Right cardiac atrium (tissue), 5 donors: ENCODE data around the gene TCF19. TPM values are rescaled to one million over a fixed set of nuclear protein-coding genes. Genes with fewer than 3 reads are reported as not detected.

Source experiments
- ATAC-seq, 2 donors: fragments of 200-7000 bp; cut with Tn5 transposase; one replicate each; pipeline versions ENCODE4 v1.8.0 to v1.9.1; 2020; ENCODE audit warnings: moderate library complexity in 2 of 2, mild to moderate bottlenecking in 1 of 2
- DNase-seq, 3 donors: peaks; one replicate each; pipeline ENCODE4 v3.0.0-alpha.2; 2020
- H3K27ac ChIP-seq: one replicate; pipeline ENCODE4 v1.5.1; 2013; ENCODE audit warnings: mild to moderate bottlenecking, low read length, control low read depth, moderate library complexity
- H3K27me3 ChIP-seq: one replicate; pipeline ENCODE4 v1.6.1; 2013; ENCODE audit not compliant: control insufficient read depth, insufficient read depth
- H3K4me1 ChIP-seq: one replicate; pipeline ENCODE4 v1.6.1; 2013; ENCODE audit warnings: low read length; ENCODE audit not compliant: control insufficient read depth, insufficient read depth
- H3K4me3 ChIP-seq: one replicate; pipeline ENCODE4 v1.5.1; 2013; ENCODE audit warnings: low read length, control low read depth
- H3K9me3 ChIP-seq: one replicate; pipeline ENCODE4 v1.6.1; 2013; ENCODE audit warnings: low read length; ENCODE audit not compliant: control insufficient read depth
- WGBS: extraction: QIAGEN DNeasy Blood & Tissue Kit; methylation state at CpG from one replicate; pipeline ENCODE4 v1.1.7; 2013; 5-methylcytosine and 5-hydroxymethylcytosine counted together
- intact Hi-C, 4 donors: fragments of 100-400 bp; cut with DNase I; formaldehyde crosslinking; loops; one replicate each; pipeline versions ENCODE4 v1.11.0 to v1.14.0; 2022 to 2023
- polyA plus RNA-seq: library from polyadenylated mRNA; stranded (reverse); fragments of 200-250 nt; gene quantifications from one replicate; pipeline ENCODE4 v1.2.3, GENCODE V29; 2013
- total RNA-seq, 4 donors: library from RNA; stranded (reverse); fragmentation: NEBNext Ultra II Directional; extraction: Animal tissue kit (Norgen Biotek cat#: 25700); gene quantifications; one replicate each; pipeline ENCODE4 v1.2.1, GENCODE V29; 2021
- donor health status: healthy with polysubstance abuse.
- donor health status: DM: no; HTN: yes; CAD: no.
- donor health status: DM: no; HTN: no; CAD: no.
- donor health status: DM: no; HTN: yes; CAD: no; lungs with severe emphysema.
- donor health status: DM: yes; HTN: yes; CAD: no.

TCF19 gene
- total and polyA plus RNA-seq, 5 donors, result 2.0 to 5.5 (median 3.4) TPM

DNA sequence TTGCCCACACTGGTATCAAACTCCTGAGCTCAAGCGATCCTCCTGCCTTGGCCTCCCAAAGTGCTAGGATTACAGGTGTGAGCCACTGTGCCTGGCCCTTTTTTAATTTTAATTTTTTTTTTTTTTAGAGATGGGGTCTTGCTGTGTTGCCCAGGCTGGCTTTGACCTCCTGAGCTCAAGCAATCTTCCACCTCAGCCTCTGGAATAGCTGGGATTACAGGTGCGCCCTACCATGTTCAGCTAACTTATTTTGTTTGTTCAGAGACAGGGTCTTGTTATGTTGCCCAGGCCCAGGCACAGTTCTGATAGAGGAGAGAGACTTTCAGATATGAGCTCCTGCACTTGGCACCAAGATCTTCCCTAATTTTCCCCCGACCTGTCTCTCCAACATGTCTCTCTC is 27.6 kb upstream of the TCF19 start:
- Histone ChIP-seq H3K27me3 (no peaks in the 10 kb centered on the region), H3K4me3 (no peak overlapping the region), H3K4me1 (peaks cover 8% of the 10 kb centered on the region), H3K27ac (no peak overlapping the region), H3K9me3 (no peaks in the 10 kb centered on the region)
- ATAC-seq, result no peak
- no peak for DNase-seq
- intact Hi-C loops, result loop anchor here in 1 of 4 donors (10.0 kb wide), 1 partner anchor 244 kb away; no protein-coding TSS in a partner anchor
- 93% methylated on average over 3 of the region's 3 CpGs for WGBS

DNA sequence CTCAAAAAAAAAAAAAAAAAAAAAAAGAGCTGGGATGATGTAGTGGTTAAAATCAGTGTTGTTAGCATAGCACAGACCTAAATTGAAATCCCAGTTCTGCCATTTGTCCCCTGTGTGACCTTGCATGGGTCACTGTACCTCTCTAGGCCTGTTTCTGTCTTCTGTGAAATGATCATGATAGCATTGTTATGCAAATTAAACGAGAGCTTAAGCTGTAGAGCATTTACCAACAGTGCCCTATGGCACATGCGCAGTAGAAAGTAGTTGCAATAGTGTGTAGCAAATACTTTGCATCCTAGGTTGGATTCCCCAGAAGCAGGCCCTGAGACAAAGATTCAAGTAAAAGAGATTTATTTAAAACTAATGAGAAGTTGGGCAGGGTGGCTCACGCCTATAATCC is 26.8 kb upstream of the TCF19 start:
- no peaks in the 10 kb centered on the region for H3K27me3 ChIP-seq
- H3K4me3 ChIP-seq, result no peak overlapping the region
- ATAC-seq (no peak), DNase-seq (no peak)
- no peak overlapping the region for H3K27ac ChIP-seq
- intact Hi-C loops, result loop anchor here in 1 of 4 donors (10.0 kb wide), 1 partner anchor 243 kb away; no protein-coding TSS in a partner anchor
- H3K9me3 ChIP-seq, result no peaks in the 10 kb centered on the region
- peaks cover 2% of the 10 kb centered on the region for H3K4me1 ChIP-seq
- 75% methylated on average over 3 of the region's 3 CpGs for WGBS

DNA sequence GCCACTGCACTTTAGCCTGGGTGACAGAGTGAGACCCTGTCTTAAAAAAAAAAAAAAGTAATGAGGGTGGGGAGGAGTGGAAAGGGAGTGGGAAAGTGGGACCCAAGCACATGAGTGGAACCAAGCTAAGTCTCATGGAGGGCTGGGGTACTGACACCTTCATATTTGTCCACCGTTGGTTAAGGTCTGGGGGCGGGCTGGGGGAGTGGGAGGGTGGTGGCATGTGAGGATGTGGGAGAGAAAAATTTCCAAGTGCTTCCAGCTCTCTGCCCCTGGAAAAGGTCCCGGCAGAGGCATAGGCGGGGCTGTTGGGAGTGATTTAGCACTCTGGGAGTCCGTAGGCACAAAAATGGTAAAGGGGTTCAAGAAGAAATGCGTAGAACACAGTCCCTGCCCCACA is 25.6 kb upstream of the TCF19 start:
- H3K27ac ChIP-seq, result no peak overlapping the region
- peaks cover under 1% of the 10 kb centered on the region for H3K4me1 ChIP-seq
- DNase-seq, result no peak
- 67% methylated on average over 6 of the region's 6 CpGs for WGBS
- H3K27me3 ChIP-seq, result no peaks in the 10 kb centered on the region
- ATAC-seq, result no peak
- intact Hi-C loops, result loop anchor here in 1 of 4 donors (10.0 kb wide), 1 partner anchor 242 kb away; no protein-coding TSS in a partner anchor
- no peak overlapping the region for H3K4me3 ChIP-seq
- no peaks in the 10 kb centered on the region for H3K9me3 ChIP-seq

DNA sequence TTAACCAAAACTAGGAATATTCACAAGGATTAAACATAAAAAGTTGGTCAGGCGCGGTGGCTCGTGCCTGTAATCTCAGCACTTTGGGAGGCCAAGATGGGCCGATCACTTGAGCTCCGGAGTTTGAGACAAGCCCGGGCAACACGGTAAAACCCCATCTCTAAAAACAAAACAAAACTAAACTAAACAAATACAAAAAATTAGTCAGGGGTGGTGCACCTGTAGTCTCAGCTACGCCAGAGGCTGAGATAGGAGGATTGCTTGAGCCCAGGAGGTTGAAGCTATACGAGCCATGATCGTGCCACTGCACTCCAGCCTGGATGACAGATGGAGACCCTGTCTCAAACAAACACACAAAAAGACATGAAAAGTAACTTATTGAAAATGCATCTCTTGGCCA is 22.7 kb upstream of the TCF19 start:
- intact Hi-C loops, result loop anchor here in 3 of 4 donors (2.0 to 10.0 kb wide), 4 partner anchors 57 to 239 kb away; no protein-coding TSS in a partner anchor
- ATAC-seq (no peak), DNase-seq (no peak)
- 86% methylated on average over 10 of the region's 10 CpGs for WGBS
- H3K27ac ChIP-seq, result no peak overlapping the region
- no peaks in the 10 kb centered on the region for H3K9me3 ChIP-seq
- no peak overlapping the region for H3K4me3 ChIP-seq
- H3K4me1 ChIP-seq, result peaks cover 6% of the 10 kb centered on the region
- no peaks in the 10 kb centered on the region for H3K27me3 ChIP-seq

DNA sequence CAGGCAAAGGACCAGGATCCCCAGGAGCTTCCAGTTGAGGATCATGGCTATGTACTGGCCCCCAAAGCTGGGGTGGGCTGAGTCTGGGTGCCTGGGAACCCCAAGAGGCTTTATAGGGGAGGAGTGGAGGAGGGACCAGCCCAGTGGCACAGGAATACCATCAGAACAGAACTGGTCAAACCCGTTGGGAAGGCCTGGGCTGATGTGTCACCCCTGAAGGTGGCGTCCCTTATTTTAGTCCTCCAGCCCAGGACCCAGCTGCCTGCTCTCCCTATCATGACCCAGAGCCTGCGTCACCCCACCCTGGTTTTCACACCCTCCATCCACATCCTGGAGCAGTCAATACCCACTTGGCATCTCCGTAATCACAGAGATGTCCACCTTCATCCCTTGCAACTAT is 19.4 kb upstream of the TCF19 start, which contains the start of gene PSORS1C2:
TSS of gene PSORS1C2 (minus strand) at position 85 of the 400 bp plus-strand sequence. CDS start at position 45, 40 bp downstream.
- no peak for ATAC-seq

DNA sequence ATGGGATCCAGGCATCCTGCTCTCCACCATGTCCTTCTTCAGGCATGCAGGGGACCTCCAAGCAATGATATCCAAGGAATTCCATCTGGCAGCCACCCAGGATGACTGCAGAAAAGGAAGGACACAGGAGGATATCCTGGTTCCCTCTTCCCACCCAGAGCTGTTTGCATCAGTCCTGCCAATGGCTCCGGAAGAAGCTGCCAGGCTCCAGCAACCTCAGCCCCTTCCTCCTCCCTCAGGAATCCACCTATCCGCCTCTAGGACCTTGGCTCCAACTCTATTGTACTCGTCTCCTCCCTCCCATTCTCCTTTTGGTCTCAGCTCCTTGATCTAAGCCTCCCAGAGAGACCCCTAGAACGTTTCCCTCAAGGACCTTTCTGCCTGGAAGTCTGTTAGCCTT is 18.8 kb upstream of the TCF19 start:
- 9% methylated on average over 4 of the region's 4 CpGs for WGBS
- ATAC-seq (no peak), DNase-seq (no peak)
- H3K27ac ChIP-seq, result no peak overlapping the region
- H3K4me1 ChIP-seq, result peaks cover 8% of the 10 kb centered on the region
- H3K4me3 ChIP-seq, result no peak overlapping the region
- no peaks in the 10 kb centered on the region for H3K27me3 ChIP-seq
- intact Hi-C loops, result loop anchor here (2.0 to 10.0 kb wide), 5 partner anchors 51 to 235 kb away; no protein-coding TSS in a partner anchor
- H3K9me3 ChIP-seq, result no peaks in the 10 kb centered on the region

More for the DNA sequence above, 19.4 kb upstream of the TCF19 start, which contains the start of gene PSORS1C2:
- no peak for DNase-seq
- WGBS, result 78% methylated on average over 4 of the region's 4 CpGs
- no peaks in the 10 kb centered on the region for H3K9me3 ChIP-seq
- H3K4me1 ChIP-seq, result peaks cover 8% of the 10 kb centered on the region
- H3K4me3 ChIP-seq, result no peak within 1 kb of the TSS
- H3K27ac ChIP-seq, result no peak within 1 kb of the TSS
- H3K27me3 ChIP-seq, result no peaks in the 10 kb centered on the region
- intact Hi-C loops, result loop anchor here (2.0 to 10.0 kb wide), 5 partner anchors 52 to 236 kb away; no protein-coding TSS in a partner anchor

DNA sequence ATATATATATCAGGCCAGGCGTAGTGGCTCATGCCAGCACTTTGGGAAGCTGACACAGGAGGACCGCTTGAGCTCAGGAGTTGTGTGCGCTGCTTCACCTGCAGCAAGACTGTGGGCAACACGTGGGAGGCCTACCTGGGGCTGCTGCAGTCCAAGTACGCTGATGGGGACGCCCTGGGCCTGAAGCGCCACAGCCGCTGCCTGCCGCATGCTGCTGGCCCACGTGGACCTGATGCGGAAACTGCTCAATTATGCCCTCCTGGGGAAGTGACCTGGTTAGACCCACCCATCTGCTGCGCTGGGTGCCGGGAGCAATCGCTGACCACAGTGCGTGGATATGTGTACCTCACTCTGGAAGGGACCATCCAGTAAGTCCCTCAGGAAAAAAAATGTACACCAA is 17.7 kb upstream of the TCF19 start:
- DNase-seq (no peak), ATAC-seq (no peak)
- Histone ChIP-seq H3K27me3 (no peaks in the 10 kb centered on the region), H3K4me3 (no peak overlapping the region), H3K9me3 (no peaks in the 10 kb centered on the region), H3K4me1 (peaks cover 8% of the 10 kb centered on the region), H3K27ac (no peak overlapping the region)
- intact Hi-C loops, result loop anchor here in 1 of 4 donors (5.0 kb wide), 1 partner anchor 227 kb away; no protein-coding TSS in a partner anchor
- WGBS, result 83% methylated on average over 15 of the region's 15 CpGs

DNA sequence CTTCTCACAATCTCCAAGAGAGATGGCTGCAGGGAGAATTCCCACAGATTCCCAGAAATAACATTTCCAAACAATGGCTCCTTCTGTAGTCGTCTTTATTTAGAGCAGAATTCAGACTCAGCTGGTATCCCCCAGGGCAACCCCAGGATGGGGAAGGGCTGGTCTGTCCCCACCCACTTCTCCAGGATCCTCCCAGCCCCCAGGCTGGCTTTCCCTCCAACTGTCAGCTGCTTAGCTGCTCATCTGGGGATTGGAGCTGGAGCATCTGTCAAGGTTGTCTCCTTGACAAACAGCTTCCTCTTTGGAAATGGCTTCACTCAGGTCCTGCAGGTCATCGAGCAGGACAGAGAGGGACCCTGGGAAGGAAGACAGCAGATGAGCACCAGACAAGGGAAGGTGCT is 16.0 kb upstream of the TCF19 start:
- H3K27ac ChIP-seq, result peak overlapping the region; percentile 45

DNA sequence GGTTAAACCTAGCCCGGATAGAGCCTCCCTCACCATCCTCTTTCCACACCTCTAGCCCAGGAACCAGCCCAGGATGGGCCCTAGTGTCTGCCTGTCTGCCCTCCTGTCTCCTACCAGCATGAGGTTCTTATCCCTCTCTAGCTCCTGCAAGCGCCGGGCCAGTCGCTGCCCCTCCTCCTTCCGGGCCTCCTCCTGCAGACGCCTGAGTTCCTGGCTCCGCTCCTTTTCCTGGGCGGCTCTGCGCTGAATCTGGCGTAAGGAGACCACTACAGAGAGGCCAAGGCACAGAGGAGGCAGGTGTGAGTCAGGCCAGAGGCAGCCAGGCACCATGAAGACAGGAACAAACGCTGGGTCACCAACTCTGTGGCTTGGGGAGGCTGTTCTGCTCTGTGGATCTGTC is 15.2 kb upstream of the TCF19 start:
- peak overlapping the region; percentile 65 for H3K27ac ChIP-seq
- intact Hi-C loops, result loop anchor here in 1 of 4 donors (5.0 kb wide), 1 partner anchor 224 kb away; no protein-coding TSS in a partner anchor
- WGBS, result 36% methylated on average over 11 of the region's 11 CpGs

More for the DNA sequence above, 16.0 kb upstream of the TCF19 start:
- H3K4me3 ChIP-seq, result no peak overlapping the region
- H3K4me1 ChIP-seq, result peaks cover 8% of the 10 kb centered on the region
- intact Hi-C loops, result loop anchor here in 1 of 4 donors (5.0 kb wide), 1 partner anchor 225 kb away; no protein-coding TSS in a partner anchor
- WGBS, result 44% methylated on average over 2 of the region's 2 CpGs
- H3K9me3 ChIP-seq, result no peaks in the 10 kb centered on the region
- no peaks in the 10 kb centered on the region for H3K27me3 ChIP-seq
- peak; percentile 7 to 60 for ATAC-seq
- DNase-seq, result peak in 1 of 3 donors; percentile 53

DNA sequence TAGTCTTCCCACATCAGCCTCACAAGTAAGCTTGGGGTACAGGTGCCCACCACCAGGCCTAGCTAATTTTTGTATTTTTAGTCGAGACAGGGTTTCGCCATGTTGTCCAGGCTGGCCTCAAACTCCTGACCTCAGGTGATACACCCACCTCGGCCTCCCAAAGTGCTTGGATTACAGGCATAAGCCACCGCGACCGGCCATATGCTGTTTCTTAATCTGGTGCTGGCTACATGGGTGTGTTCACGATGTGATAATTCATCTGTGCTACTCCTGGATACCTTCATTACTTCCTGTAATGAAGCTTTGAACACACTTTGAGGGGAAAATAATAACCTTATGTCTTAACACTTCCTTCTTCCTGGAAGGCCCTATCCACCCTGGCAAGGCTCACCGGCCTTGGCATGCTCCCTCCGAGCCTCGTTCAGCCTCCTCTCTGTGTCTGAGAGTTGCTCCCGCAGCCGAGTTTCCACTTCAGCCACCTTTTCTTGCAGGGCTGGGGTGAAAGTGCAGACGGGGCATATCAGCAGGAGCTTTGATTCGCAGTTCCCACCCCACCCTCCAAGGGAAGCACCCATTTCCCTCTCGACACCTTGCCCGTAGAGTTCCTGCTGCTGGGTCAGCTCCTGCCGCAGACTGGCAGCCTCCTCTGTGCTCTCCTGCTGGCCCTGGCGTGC is 14.0 kb upstream of the TCF19 start:
- 82% methylated on average over 18 of the region's 18 CpGs for WGBS

More for the DNA sequence above, 15.2 kb upstream of the TCF19 start:
- H3K27me3 ChIP-seq, result no peaks in the 10 kb centered on the region
- ATAC-seq (peak; percentile 78 to 93), DNase-seq (peak; percentile 83 to 89 (median 86))
- peaks cover 8% of the 10 kb centered on the region for H3K4me1 ChIP-seq
- no peak overlapping the region for H3K4me3 ChIP-seq
- no peaks in the 10 kb centered on the region for H3K9me3 ChIP-seq

DNA sequence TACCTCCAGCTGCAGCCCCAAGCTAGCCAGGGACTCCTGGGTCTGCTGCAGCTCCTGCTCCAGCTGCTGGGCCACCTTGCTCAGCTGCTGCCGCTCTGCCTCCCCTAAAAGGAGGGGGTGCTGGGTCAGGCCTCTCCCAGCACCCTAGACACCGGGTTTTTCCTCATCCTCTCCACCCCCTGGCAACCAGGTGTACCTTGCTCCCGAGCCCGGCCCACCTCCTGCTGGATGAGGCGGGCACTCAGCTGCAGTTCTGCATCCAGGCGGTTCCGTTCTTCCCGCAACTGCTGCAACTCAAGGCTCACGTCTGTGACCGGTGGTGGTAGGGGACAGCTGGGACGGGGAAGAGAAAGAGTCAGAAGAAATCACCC is 13.4 kb upstream of the TCF19 start:
- no peaks in the 10 kb centered on the region for H3K9me3 ChIP-seq
- no peak for DNase-seq
- ATAC-seq, result no peak
- WGBS, result 78% methylated on average over 11 of the region's 11 CpGs
- no peak overlapping the region for H3K27ac ChIP-seq
- H3K4me3 ChIP-seq, result no peak overlapping the region
- peaks cover 2% of the 10 kb centered on the region for H3K4me1 ChIP-seq
- H3K27me3 ChIP-seq, result no peaks in the 10 kb centered on the region
- intact Hi-C loops, result loop anchor here in 1 of 4 donors (5.0 kb wide), 1 partner anchor 222 kb away; no protein-coding TSS in a partner anchor

More for the DNA sequence above, 14.0 kb upstream of the TCF19 start:
- Histone ChIP-seq H3K4me3 (no peak overlapping the region), H3K27me3 (no peaks in the 10 kb centered on the region), H3K9me3 (no peaks in the 10 kb centered on the region), H3K4me1 (peaks cover 6% of the 10 kb centered on the region), H3K27ac (no peak overlapping the region)
- intact Hi-C loops, result loop anchor here in 1 of 4 donors (5.0 kb wide), 1 partner anchor 223 kb away; no protein-coding TSS in a partner anchor
- ATAC-seq, result no peak
- no peak for DNase-seq
